DOHH2 (cell line): ENCODE data around the gene PLCB4.

ENCODE experiments used
- H3F3A ChIP-seq: fragments of 200-600 bp; sonication (generic), shearing (Covaris generic); 2 replicates; pipeline ENCODE4 v1.6.0; 2016; ENCODE audit warnings: antibody characterized with exemption, mild to moderate bottlenecking; ENCODE audit not compliant: control insufficient read depth, insufficient read depth
- H3K27ac ChIP-seq: fragments of 200-600 bp; sonication (generic); 2 replicates; pipeline ENCODE4 v1.5.1; 2014; ENCODE audit warnings: low read depth, mild to moderate bottlenecking, low read length, moderate library complexity
- H3K27me3 ChIP-seq: fragments of 200-600 bp; sonication (generic); 2 replicates; pipeline ENCODE4 v1.6.1; 2014; ENCODE audit warnings: mild to moderate bottlenecking, low read length, mixed read lengths; ENCODE audit not compliant: control insufficient read depth
- H3K36me3 ChIP-seq: fragments of 200-600 bp; sonication (generic); 2 replicates; pipeline ENCODE4 v1.6.1; 2014; ENCODE audit warnings: mild to moderate bottlenecking, low read length, moderate library complexity, mixed read lengths; ENCODE audit not compliant: control insufficient read depth
- H3K4me1 ChIP-seq: fragments of 200-600 bp; sonication (generic); 2 replicates; pipeline ENCODE4 v1.6.1; 2014; ENCODE audit warnings: mild to moderate bottlenecking, low read length, mixed read lengths; ENCODE audit not compliant: control insufficient read depth
- H3K4me2 ChIP-seq: fragments of 200-600 bp; sonication (generic); 2 replicates; pipeline ENCODE4 v1.6.0; 2014; ENCODE audit warnings: mild to moderate bottlenecking, low read length, moderate library complexity
- H3K4me3 ChIP-seq: fragments of 200-600 bp; sonication (generic); 2 replicates; pipeline ENCODE4 v1.5.1; 2014; ENCODE audit warnings: mild to moderate bottlenecking, low read length, mixed read lengths
- H3K79me2 ChIP-seq: fragments of 200-600 bp; sonication (generic); 2 replicates; pipeline ENCODE4 v1.6.1; 2014; ENCODE audit warnings: mild to moderate bottlenecking, low read length, mixed read lengths; ENCODE audit not compliant: control insufficient read depth
- H3K9me2 ChIP-seq: fragments of 200-600 bp; sonication (generic); replicated peaks from 2 replicates; pipeline ENCODE4 v1.6.1; 2014; ENCODE audit warnings: mild to moderate bottlenecking, low read length, mixed read lengths; ENCODE audit not compliant: control insufficient read depth
- H3K9me3 ChIP-seq: fragments of 200-600 bp; sonication (generic); 2 replicates; pipeline ENCODE4 v1.6.1; 2014; ENCODE audit warnings: antibody characterized with exemption, low read length, mixed read lengths; ENCODE audit not compliant: control insufficient read depth, insufficient read depth
- H4K20me1 ChIP-seq: fragments of 200-600 bp; sonication (generic); 2 replicates; pipeline ENCODE4 v1.6.0; 2014; ENCODE audit warnings: low read depth, mild to moderate bottlenecking, antibody characterized with exemption, low read length, moderate library complexity; ENCODE audit not compliant: control insufficient read depth, insufficient read depth
- CTCF ChIP-seq: fragments of 200-600 bp; sonication (generic); IDR thresholded peaks from one replicate; pipeline ENCODE4 v1.5.1; 2014; ENCODE audit warnings: antibody characterized with exemption, mild to moderate bottlenecking, low read depth, low read length; ENCODE audit not compliant: poor library complexity, severe bottlenecking
- EZH2phosphoT487 ChIP-seq: fragments of 200-600 bp; sonication (generic); IDR thresholded peaks from 2 replicates; pipeline ENCODE4 v1.6.1; 2017; ENCODE audit warnings: borderline replicate concordance, mild to moderate bottlenecking, antibody characterized with exemption, low read length, moderate library complexity, mixed read lengths

Gene PLCB4

GRCh38 chr20:9415426-9415825 lies 346.5 kb downstream of the PLCB4 start:
- Histone ChIP-seq H4K20me1 (no peaks in the 10 kb centered on the region), H3K79me2 (no peaks in the 10 kb centered on the region), H3K27me3 (no peaks in the 10 kb centered on the region), H3K4me3 (no peak overlapping the region), H3K4me2 (no peak overlapping the region), H3K9me3 (no peaks in the 10 kb centered on the region), H3F3A (no peaks in the 10 kb centered on the region), H3K27ac (no peak overlapping the region), H3K36me3 (no peaks in the 10 kb centered on the region), H3K4me1 (no peaks in the 10 kb centered on the region), H3K9me2 (no peaks in the 10 kb centered on the region)
- TF ChIP-seq CTCF, result no peak
- no peak for TF ChIP-seq EZH2phosphoT487

DNA sequence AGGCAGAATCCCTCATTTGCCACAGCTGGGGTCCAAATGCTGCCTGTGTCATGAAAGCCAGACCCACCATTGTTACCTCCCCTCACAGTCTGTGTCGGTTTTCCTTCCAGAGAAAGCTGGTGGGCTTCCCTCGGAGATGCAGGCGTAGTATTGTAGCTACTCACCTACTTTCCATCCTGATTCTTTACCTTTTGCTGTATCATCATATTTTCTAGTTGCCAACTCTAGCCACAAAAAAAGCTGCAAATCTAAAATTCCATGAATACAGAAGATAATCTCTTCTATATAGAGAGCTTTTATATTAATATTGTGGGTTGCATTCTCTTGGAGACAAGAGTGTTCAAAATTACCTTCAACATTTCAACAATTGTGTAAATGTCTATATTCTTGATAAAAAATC lies 347.5 kb downstream of the PLCB4 start:
- H3K79me2 ChIP-seq, result no peaks in the 10 kb centered on the region
- TF ChIP-seq CTCF, result no peak
- no peak for TF ChIP-seq EZH2phosphoT487
- H3K36me3 ChIP-seq, result no peaks in the 10 kb centered on the region
- H3F3A ChIP-seq, result no peaks in the 10 kb centered on the region
- H3K9me3 ChIP-seq, result no peaks in the 10 kb centered on the region
- no peak overlapping the region for H3K4me2 ChIP-seq
- no peaks in the 10 kb centered on the region for H4K20me1 ChIP-seq
- no peak overlapping the region for H3K4me3 ChIP-seq
- no peaks in the 10 kb centered on the region for H3K9me2 ChIP-seq
- H3K4me1 ChIP-seq, result no peaks in the 10 kb centered on the region
- no peak overlapping the region for H3K27ac ChIP-seq
- no peaks in the 10 kb centered on the region for H3K27me3 ChIP-seq

DNA sequence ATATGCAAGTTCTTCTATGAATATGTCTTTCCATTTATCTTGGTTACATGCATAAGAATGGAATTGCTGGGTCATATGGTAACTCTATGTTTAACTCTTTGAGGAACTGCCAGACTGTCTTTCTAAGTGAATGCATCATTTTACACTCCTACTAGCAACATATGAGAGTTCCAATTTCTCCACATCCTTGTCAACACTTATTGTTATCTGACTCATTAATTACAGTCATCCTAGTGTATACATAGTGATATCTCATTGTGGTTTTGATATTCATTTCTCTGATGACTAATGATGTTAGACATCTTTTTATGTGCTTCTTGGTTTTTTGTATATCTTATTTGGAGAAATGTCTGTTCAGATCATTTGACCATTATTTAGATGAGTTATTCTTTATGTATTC lies 348.8 kb downstream of the PLCB4 start:
- TF ChIP-seq CTCF (no peak), EZH2phosphoT487 (no peak)
- Histone ChIP-seq H3K4me2 (no peak overlapping the region), H3K4me1 (no peaks in the 10 kb centered on the region), H3K27me3 (no peaks in the 10 kb centered on the region), H3K4me3 (no peak overlapping the region), H3F3A (no peaks in the 10 kb centered on the region), H3K9me3 (no peaks in the 10 kb centered on the region), H3K79me2 (no peaks in the 10 kb centered on the region), H3K9me2 (no peaks in the 10 kb centered on the region), H4K20me1 (no peaks in the 10 kb centered on the region), H3K27ac (no peak overlapping the region), H3K36me3 (no peaks in the 10 kb centered on the region)
